Measurements from ENCODE around the gene ALDH3B1.

DNA sequence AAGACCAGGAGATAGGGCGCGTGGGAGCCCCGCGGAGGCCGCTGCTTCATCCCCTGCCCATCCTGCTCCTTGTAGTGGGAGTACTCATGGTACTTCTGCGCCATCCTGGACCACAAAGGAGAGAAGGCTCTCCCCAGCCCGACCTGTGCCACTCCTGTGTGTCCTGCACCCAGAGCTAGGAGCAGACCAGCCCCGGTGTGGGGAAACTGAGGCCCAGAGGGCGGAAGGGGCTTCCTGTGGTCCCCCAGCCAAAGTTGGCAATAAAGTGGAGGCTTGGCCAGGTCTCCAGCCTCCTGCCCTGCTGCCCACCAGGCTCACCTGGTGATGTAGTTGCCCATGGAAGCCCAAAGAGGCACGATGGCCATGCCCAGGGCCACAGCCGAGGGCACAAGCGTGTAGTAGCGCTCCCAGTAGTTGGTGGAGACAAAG is 10.9 kb upstream of the ALDH3B1 start:
- TF ChIP-seq, protein P1, sequence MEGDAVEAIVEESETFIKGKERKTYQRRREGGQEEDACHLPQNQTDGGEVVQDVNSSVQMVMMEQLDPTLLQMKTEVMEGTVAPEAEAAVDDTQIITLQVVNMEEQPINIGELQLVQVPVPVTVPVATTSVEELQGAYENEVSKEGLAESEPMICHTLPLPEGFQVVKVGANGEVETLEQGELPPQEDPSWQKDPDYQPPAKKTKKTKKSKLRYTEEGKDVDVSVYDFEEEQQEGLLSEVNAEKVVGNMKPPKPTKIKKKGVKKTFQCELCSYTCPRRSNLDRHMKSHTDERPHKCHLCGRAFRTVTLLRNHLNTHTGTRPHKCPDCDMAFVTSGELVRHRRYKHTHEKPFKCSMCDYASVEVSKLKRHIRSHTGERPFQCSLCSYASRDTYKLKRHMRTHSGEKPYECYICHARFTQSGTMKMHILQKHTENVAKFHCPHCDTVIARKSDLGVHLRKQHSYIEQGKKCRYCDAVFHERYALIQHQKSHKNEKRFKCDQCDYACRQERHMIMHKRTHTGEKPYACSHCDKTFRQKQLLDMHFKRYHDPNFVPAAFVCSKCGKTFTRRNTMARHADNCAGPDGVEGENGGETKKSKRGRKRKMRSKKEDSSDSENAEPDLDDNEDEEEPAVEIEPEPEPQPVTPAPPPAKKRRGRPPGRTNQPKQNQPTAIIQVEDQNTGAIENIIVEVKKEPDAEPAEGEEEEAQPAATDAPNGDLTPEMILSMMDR (IDR thresholded peaks at IDR 0.05) = no peak
- no peak for TF ChIP-seq ZFX (IDR thresholded peaks at IDR 0.05; ENCODE audit: borderline replicate concordance)
